BE2C (cell line): ENCODE measurements around the gene EXOC3L1.

Source experiments
- DNase-seq: peaks from one replicate; pipeline ENCODE4 v3.0.0-alpha.2; 2020
- H3K27me3 ChIP-seq: fragments of 250-450 bp; sonication (Bioruptor Pico); 2 replicates; pipeline ENCODE4 v1.5.1; 2020; ENCODE audit warnings: mild to moderate bottlenecking
- H3K36me3 ChIP-seq: fragments of 250-450 bp; sonication (Bioruptor Pico); 2 replicates; pipeline ENCODE4 v1.5.1; 2020; ENCODE audit warnings: mild to moderate bottlenecking
- H3K4me1 ChIP-seq: fragments of 250-450 bp; sonication (Bioruptor Pico); 2 replicates; pipeline ENCODE4 v1.5.1; 2020
- H3K4me3 ChIP-seq: 2 replicates; pipeline ENCODE4 v1.5.1; 2011; ENCODE audit warnings: low read depth, low read length
- H3K9me3 ChIP-seq: fragments of 250-450 bp; sonication (Bioruptor Pico); 2 replicates; pipeline ENCODE4 v1.5.1; 2020
- CTCF ChIP-seq: IDR thresholded peaks from 2 replicates; pipeline ENCODE4 v1.5.1; 2012; ENCODE audit warnings: mild to moderate bottlenecking, low read depth, low read length

Gene EXOC3L1

GRCh38 chr16:67191995-67192681, 2.2 kb upstream of the EXOC3L1 start, which contains the start of gene E2F4:
Gene E2F4 (plus strand): TSS chr16:67192155. CDS start chr16:67192228, 73 bp downstream.
- peak; percentile 93 for DNase-seq
- H3K9me3 ChIP-seq = no peaks in the 10 kb centered on the region
- H3K27me3 ChIP-seq = no peaks in the 10 kb centered on the region
- H3K36me3 ChIP-seq = peaks cover 33% of the 10 kb centered on the region
- peak within 1 kb of the TSS; percentile 100 for H3K4me3 ChIP-seq
- TF ChIP-seq CTCF = no peak
- no peaks in the 10 kb centered on the region for H3K4me1 ChIP-seq

- Histone ChIP-seq H3K27me3 (no peaks in the 10 kb centered on the region), H3K4me3 (peak overlapping the region; percentile 65), H3K4me1 (no peaks in the 10 kb centered on the region), H3K36me3 (peaks cover 27% of the 10 kb centered on the region), H3K9me3 (no peaks in the 10 kb centered on the region)
- no peak for TF ChIP-seq CTCF
- DNase-seq = no peak
Observed at GRCh38 chr16:67191411-67191994, 1.6 kb upstream of the EXOC3L1 start.

GRCh38 chr16:67190448-67191399, 788 bp upstream of the EXOC3L1 start:
- DNase-seq = no peak
- H3K4me1 ChIP-seq = no peaks in the 10 kb centered on the region
- no peak overlapping the region for H3K4me3 ChIP-seq

GRCh38 chr16:67188798-67189197, 1.1 kb downstream of the EXOC3L1 start:
- H3K27me3 ChIP-seq = no peaks in the 10 kb centered on the region
- TF ChIP-seq CTCF = no peak
- H3K9me3 ChIP-seq = no peaks in the 10 kb centered on the region
- DNase-seq = no peak
- no peaks in the 10 kb centered on the region; the same call in 1 of the 2 replicates for H3K36me3 ChIP-seq
- H3K4me1 ChIP-seq = peaks cover 3% of the 10 kb centered on the region; the same call in 1 of the 2 replicates
- H3K4me3 ChIP-seq = no peak overlapping the region

More at GRCh38 chr16:67190448-67191399, 788 bp upstream of the EXOC3L1 start:
- Histone ChIP-seq H3K36me3 (peaks cover 19% of the 10 kb centered on the region), H3K27me3 (no peaks in the 10 kb centered on the region), H3K9me3 (no peaks in the 10 kb centered on the region)
- no peak for TF ChIP-seq CTCF

- Histone ChIP-seq H3K4me1 (peaks cover 3% of the 10 kb centered on the region; the same call in 1 of the 2 replicates), H3K36me3 (no peaks in the 10 kb centered on the region), H3K9me3 (no peaks in the 10 kb centered on the region), H3K4me3 (no peak overlapping the region), H3K27me3 (no peaks in the 10 kb centered on the region)
- DNase-seq = no peak
- no peak for TF ChIP-seq CTCF
Observed at GRCh38 chr16:67188323-67188722, 1.6 kb downstream of the EXOC3L1 start.
